Stimulated activated CD4-positive, alpha-beta T cell treated with anti-CD3 and anti-CD28 coated beads, Interleukin-4, amount 100 ng/mL, for 4 hours (primary cell): ENCODE results near the gene PPT2.
"Not testable (repeated sequence)": the region's sequence is repeated elsewhere in the genome, so short reads cannot be mapped to it uniquely, and the experiment has no call there.

ENCODE experiments used
- DNase-seq, 2 experiments: peaks; one replicate each; pipeline ENCODE4 v3.0.0-alpha.2; 2020

Gene PPT2

DNA sequence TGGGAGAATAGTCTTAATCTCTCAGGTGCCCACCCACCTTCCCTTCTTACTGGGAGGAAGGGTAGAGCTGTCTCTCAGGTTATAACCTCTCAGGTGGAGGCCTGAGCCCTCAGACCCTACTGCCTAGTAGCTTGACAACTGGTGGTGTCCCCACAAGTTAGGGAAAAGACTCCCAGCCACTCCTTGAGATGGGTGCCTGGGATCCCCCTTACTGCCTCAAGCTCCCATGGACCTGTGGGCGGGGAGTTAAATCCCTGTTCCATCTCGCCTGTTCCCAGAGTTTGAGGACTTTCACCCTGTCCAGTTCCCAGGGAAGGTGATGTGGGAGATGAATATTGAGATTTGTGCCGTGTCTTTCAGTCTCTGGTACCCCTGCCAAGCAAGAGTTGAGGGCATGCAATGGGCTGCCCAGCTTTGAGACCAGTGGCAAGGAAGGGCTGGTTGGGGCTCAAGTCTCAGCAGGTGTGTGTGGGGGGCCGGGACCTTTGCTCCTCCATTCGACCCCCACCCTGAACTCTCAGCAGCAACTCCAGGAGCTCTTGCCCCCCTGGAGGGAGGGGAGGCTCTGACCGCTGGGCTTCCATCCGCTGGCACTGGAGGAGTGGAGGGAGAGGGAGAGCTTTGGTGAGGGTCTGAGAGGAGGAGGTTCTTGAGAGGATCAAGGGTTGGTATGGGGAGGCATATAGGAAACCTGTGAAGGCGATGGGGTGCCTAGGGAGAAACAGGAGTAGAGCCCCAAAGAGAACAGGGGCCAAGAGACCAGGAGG, 37.2 kb downstream of the PPT2 start:
- no peak for DNase-seq

GRCh38 chr6:32191696-32192607, 38.0 kb downstream of the PPT2 start:
- DNase-seq, result no peak

DNA sequence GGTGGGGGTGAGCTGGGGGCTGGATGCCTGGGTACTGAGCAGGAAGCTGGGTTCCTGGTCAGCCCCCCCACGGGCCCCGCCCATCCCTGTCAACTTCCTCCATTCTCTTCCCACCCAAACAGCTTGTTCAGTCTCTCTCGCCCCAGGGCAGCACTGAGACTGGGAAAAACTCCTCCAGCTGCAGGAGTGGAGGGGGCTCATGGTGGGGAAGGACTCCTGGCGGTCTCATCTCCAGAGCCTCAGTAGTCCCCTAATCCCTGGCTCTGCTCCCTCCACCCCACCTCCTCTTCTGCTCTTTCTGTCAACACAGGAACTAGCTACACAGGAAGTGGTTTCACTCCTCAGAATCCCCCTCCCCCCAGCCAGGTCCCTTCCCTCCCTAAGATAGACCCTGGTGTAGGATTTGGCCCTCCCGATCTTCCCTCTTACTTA, 38.7 kb downstream of the PPT2 start, which contains the start of gene GPSM3:
Gene GPSM3 (minus strand): TSS at position 36 of the 432 bp plus-strand sequence. CDS start 130 bp downstream, outside the sequence.
- peak; percentile 39 to 42 for DNase-seq

DNA sequence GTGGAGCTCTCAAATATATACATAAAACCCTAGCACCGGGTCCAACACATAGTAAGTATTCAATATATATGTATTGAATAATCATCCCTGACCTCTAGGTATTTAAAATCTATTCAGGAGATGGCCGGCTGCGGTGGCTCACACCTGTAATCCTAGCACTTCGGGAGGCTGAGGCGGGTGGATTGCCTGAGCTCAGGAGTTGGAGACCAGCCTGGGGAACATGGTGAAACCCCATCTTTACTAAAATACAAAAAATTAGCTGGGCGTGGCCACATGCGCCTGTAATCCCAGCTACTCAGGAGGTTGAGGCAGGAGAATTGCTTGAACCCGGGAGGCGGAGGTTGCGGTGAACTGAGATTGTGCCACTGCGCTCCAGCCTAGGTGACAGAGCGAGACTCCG, 39.2 kb downstream of the PPT2 start:
- DNase-seq, result not testable (repeated sequence)

- no peak for DNase-seq
These were observed 40.4 kb downstream of the PPT2 start for GRCh38 chr6:32194388-32194787.

DNA sequence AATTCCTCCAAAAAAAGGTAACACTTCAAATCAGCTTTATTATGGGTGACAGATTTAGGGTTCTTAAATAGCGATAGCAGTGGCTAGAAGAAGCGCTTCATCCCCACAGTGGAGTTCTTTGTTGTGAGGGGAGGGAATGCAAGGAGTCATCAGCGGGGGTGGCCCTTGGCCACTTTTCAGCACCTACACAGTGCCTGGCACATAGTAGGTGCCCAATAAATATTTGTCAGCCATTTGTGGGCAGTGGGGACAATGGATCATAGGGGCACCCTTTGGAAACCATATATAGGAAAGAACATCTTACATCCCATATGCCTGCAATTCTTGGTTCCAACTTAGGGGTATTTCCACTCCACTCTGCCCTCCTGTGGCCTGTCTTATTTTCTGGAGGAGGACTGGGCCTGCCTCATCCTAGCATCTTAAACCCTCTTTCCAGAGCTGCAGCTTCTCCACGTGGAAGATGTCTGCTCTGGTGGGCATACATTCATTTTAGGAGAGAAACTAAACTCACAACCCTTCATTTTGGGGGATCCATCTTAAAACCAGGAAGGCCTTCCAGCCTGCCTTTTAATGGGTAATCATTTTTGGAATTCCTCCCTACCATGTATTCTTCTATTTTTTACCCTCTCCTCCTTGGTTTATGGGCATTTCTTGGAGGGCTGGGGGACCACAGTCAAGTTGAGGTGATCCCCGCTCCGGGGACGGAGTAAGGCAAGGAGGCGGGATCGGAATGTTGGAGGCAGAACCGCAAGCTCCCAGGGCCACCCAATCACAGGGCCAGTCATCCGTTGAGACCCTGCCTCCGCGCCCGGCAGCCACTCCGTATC, 41.1 kb downstream of the PPT2 start:
- DNase-seq, result peak in 1 of 2 experiments; percentile 12

DNA sequence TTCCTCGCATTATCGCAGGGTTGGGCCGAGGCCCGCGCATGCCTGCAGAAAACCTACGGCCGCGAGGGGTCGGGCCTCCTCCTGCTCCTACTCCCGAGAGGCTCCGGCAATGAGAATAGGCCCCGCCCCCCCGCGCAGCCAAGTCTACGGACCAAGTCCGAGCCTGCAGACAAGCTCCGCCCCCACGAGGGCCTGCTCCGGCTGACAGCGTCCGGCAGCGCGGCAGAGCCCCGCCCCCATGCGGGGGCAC, 41.6 kb downstream of the PPT2 start:
- DNase-seq, result peak; percentile 98 to 100

DNA sequence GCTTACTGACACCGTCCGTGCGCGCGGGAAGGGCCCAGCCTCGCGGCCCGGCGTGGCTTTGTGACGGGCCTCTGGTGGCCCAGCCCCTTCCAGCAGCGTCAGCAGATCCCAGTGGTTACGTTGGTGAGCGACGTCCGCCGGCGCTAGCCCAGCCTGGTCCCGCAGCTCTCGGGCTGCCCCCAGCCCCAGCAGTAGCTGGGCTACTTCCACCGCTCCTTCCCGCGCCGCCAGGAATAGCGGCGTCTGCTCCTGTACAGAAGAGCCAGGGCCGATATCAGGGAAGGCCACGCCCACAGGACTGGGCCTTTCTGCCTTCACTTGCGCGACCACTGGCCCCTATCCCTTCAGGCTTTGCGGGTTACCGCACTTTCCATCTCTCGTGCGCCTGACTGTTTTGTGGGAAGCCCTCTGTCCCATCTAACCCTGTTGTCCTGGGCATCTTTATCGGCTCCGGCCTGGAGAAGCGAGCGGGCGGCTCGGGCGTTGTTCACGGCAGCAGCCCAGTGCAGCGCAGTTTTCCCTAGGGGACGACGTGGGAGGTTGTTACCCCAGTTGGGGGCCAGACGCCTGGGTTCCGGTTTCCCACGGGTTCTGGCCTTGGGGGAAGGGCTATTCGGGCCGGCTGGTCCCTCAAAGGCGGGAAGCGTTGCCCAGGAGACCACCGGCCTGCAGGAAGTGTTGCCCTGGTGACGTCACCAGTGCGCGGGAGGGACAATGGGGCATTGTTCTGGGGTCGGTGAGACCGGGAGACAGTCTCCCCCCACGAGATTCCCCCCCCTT, 42.2 kb downstream of the PPT2 start:
- peak; percentile 48 to 59 for DNase-seq

- DNase-seq, result no peak
These were observed 43.0 kb downstream of the PPT2 start for GRCh38 chr6:32196682-32197616.

DNA sequence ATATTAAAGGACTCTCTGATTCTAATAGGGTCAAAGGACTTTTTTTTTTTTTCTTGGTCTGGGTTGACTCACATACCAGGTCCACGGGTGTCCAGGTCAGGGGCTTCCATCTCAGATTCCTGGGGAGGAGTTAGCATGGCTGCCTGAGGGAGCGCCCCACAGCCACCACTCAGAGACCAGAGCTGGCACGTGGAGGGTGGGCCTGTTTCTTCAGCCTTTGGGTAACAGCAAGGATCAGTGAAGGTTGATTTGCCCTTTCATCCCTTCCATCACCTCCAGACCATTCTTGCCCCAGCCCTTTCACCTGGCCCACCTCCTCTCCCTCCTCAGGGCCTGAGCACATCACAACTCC, 44.4 kb downstream of the PPT2 start:
- no peak for DNase-seq

GRCh38 chr6:32198866-32199265, 44.9 kb downstream of the PPT2 start:
- no peak for DNase-seq

GRCh38 chr6:32200711-32201475, 47.0 kb downstream of the PPT2 start:
- no peak for DNase-seq

GRCh38 chr6:32202186-32202585, 48.2 kb downstream of the PPT2 start:
- DNase-seq, result no peak

GRCh38 chr6:32203426-32204267, 49.7 kb downstream of the PPT2 start:
- DNase-seq, result no peak

DNA sequence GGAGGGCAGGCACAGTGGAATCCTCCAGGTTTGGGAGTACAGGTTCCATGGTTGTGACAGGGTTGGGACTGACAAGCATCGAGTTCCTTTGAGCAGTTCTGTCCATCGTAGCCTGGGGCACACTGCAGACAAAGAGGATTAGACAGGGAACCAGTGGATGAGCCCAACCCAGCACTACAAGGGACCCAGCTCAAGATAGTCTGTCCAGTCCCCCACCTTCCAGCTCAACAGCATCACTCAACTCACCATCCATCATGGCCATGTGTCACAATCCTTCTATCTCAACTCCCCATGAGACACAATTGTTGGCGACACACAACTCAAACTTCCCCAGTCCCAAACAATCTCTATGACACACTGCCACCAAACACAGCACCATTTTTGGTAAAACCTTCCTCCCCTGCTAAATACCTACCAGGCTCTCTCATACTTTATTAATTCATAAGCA, 50.4 kb downstream of the PPT2 start:
- DNase-seq, result no peak

GRCh38 chr6:32208996-32209395, 55.1 kb downstream of the PPT2 start:
- no peak for DNase-seq

- no peak for DNase-seq
These were observed 56.3 kb downstream of the PPT2 start for GRCh38 chr6:32210191-32210601.

- not testable (repeated sequence) for DNase-seq
These were observed 57.5 kb downstream of the PPT2 start for GRCh38 chr6:32211432-32211831.

DNA sequence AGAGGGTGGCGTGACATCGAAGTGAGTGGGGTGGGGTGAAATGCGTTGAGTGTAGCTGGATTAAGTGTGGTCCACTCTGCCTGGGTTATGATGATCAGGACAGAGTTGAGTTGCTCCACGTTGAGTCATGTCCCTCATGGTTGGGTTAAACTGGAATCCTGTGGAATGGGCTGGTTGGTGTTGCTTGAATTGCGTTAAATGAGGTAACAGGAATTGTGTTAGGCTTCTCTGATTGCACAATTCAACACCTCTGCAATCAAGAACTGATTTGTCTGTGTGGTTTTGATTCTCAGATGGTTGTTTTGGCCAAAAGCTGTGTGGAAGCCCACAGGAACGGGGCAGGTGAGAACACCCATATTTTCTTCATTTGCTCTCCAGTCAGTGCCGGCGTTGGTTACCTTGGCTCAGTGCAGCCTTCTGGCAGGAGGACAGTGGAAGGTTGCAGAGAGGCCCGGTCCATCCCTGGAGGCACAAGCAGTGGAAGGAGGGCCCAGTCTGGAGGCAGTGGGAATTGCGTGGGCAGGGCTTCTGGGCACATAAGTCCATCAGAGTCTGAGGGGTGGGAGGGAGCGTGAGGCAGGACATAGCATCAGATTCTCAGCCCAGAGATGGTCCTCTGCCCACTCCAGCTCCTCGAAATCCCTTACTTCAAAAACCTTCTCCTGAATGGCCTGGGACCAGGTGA, 58.3 kb downstream of the PPT2 start:
- DNase-seq, result no peak
